Muscle of arm (tissue), 14 donors: ENCODE data around the gene ABCA8. TPM values are rescaled to one million over a fixed set of nuclear protein-coding genes. Genes with fewer than 3 reads are reported as not detected.
"Not testable (repeated sequence)": the region's sequence is repeated elsewhere in the genome, so short reads cannot be mapped to it uniquely, and the experiment has no call there.

ENCODE experiments used
- DNase-seq: peaks from one replicate; pipeline ENCODE4 v3.0.0-alpha.2; 2013
- long read RNA-seq, 11 donors: transcript quantifications; one replicate each; lab custom pipeline, GENCODE V29; 2026
- polyA plus RNA-seq, 12 donors: library from polyadenylated mRNA; unstranded; fragments of 120-200 nt; gene quantifications; one replicate each; pipeline ENCODE4 v1.2.1, GENCODE V29; 2013; ENCODE audit not compliant: insufficient read length in 12 of 12

ABCA8 gene
- polyA plus RNA-seq, result 10 to 100 TPM in 11 of 12 donors, not detected in 1; 23.1 to 82.9 (median 39.1) TPM
- long read RNA-seq, donor 1, full-length matches to known transcripts, result 3 of 14 reads
- long read RNA-seq, donor 1, partial matches to known transcripts, result 11 of 14 reads
- long read RNA-seq, donor 1, other reads (novel, unspliced or antisense), result 0 of 14 reads
- long read RNA-seq, donor 2, partial matches to known transcripts, result 0 of 3 reads
- long read RNA-seq, donor 2, other reads (novel, unspliced or antisense), result 0 of 3 reads
- long read RNA-seq, donor 3, partial matches to known transcripts, result 0 of 2 reads
- long read RNA-seq, donor 3, other reads (novel, unspliced or antisense), result 0 of 2 reads
- long read RNA-seq, donor 4, result 0 reads
- long read RNA-seq, donor 5, partial matches to known transcripts, result 0 of 1 reads
- long read RNA-seq, donor 5, other reads (novel, unspliced or antisense), result 0 of 1 reads
- long read RNA-seq, donor 6, partial matches to known transcripts, result 0 of 2 reads
- long read RNA-seq, donor 6, other reads (novel, unspliced or antisense), result 0 of 2 reads
- long read RNA-seq, donor 7, partial matches to known transcripts, result 13 of 18 reads
- long read RNA-seq, donor 7, other reads (novel, unspliced or antisense), result 0 of 18 reads
- long read RNA-seq, donor 8, transcript ABCA8-214 (1 exons, 3,071 nt), result major isoform, 7 of 8 reads
- long read RNA-seq, donor 8, partial matches to known transcripts, result 0 of 8 reads
- long read RNA-seq, donor 8, other reads (novel, unspliced or antisense), result 0 of 8 reads
- long read RNA-seq, donor 9, partial matches to known transcripts, result 0 of 1 reads
- long read RNA-seq, donor 9, other reads (novel, unspliced or antisense), result 0 of 1 reads
- long read RNA-seq, donor 10, partial matches to known transcripts, result 15 of 20 reads
- long read RNA-seq, donor 10, other reads (novel, unspliced or antisense), result 0 of 20 reads
- long read RNA-seq, donor 11, partial matches to known transcripts, result 0 of 5 reads
- long read RNA-seq, donor 11, other reads (novel, unspliced or antisense), result 0 of 5 reads

GRCh38 chr17:68955181-68955841, at the start of gene ABCA8:
ABCA8 (minus strand) TSS chr17:68955392; CDS start chr17:68942034, 13,358 bp downstream.
- peak; percentile 68 for DNase-seq

- not testable (repeated sequence) for DNase-seq
Measured at GRCh38 chr17:69004759-69005158, 49.6 kb upstream of the ABCA8 start.

GRCh38 chr17:68999743-69000142, 44.6 kb upstream of the ABCA8 start:
- DNase-seq, result not testable (repeated sequence)

GRCh38 chr17:68993112-68993511, 37.9 kb upstream of the ABCA8 start:
- DNase-seq, result no peak

DNA sequence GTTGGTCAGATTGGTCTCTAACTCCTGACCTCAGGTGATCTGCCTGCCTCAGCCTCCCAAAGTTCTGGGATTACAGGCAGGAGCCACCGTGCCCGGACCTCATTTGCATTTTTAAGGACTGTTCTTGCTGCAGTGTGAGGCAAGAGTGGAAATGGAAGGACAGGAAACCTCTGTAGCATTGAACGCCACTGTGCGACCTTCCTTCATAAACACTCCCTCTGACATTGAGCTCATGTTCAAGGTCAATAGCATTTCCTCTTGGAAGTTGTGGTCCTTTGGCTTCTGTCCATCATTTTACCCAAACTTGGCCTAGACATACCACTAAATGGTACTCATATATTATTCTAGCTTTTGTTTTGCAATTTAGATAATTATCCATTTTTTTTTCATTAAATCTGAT, 32.8 kb upstream of the ABCA8 start:
- no peak for DNase-seq

DNA sequence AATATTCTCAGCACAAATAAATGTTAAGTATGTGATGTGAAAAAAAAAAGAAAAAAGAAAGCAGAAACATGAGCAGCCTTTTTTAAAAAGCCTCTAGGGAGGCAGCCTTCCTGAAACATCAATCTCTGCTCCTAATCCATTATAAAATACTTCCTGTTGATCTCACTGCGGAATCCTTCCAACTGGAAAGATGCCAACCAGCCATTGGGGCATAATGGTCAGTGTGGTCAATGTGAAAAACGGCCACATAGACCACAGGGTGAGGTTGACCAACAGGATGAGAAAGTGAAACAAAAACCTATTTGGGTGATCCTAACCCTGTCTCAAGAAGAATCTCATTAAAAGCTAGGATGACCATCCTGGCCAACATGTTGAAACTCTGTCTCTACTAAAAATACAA, 26.1 kb upstream of the ABCA8 start:
- peak; percentile 40 for DNase-seq

DNA sequence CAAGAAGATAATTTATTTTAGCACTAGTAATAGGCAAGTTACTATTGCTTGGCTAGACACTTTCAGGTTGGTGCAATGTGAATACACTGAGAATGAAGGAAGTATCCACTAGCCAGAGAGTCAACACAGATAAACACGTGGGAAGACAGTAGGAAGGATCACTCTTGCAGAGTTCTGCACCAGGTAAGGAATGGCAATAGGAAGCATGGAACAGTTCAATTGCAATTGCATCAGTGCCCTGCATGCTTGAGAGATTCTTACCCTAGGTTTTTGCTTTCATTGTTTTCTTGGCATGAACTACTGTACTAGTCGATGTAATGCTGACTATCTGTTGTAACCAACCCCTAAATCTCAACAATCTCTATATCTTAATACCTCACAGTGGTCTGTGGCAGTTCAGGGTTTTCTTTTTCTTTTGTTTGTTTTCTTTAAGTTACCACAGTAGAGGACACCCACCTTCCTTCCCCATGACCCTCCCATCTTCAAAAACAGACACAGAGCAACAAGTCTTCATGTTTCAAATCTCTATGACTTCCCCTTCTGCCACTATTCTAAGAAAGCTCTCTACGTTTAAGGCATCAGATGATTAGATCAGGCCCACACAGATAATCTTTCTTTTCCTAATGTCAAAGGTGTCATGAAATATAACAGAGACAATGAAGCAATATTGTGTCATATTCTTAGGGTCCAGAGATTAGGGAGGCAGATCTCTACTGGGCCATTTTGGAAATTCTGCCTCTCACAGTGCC, 18.1 kb upstream of the ABCA8 start:
- no peak for DNase-seq

DNA sequence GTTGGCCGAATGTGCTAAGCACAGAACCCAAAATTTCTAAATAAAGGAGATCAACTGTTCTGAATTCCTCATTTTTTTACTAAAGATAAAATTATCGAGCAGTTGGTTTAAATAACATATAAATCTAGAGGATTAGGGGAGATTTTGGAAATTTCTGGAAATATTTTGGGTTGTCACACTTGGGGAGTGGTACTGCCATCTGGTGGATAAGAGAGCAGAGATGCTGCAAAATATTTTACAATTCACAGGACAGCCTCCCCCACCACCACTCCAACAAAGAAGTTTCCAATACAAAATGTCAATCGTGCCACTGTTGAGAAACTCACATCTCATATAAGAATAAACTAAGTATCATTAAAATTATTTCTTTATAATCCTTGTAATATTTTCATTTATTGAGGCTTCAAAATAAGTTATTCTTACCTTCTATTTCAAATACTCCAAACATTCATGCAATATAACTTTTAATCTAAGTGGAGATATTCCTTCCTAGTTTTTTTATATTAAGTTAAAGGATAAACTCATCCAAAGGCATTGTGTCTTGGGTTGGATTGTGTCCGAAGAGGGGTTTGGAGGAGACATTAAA, 17.0 kb upstream of the ABCA8 start:
- DNase-seq, result peak; percentile 65

- no peak for DNase-seq
Measured at GRCh38 chr17:68969101-68969500, 13.9 kb upstream of the ABCA8 start.

GRCh38 chr17:68963958-68964357, 8.8 kb upstream of the ABCA8 start:
- no peak for DNase-seq

- no peak for DNase-seq
Measured at GRCh38 chr17:68961214-68961882, 6.2 kb upstream of the ABCA8 start.

GRCh38 chr17:68959117-68959516, 3.9 kb upstream of the ABCA8 start:
- not testable (repeated sequence) for DNase-seq

DNA sequence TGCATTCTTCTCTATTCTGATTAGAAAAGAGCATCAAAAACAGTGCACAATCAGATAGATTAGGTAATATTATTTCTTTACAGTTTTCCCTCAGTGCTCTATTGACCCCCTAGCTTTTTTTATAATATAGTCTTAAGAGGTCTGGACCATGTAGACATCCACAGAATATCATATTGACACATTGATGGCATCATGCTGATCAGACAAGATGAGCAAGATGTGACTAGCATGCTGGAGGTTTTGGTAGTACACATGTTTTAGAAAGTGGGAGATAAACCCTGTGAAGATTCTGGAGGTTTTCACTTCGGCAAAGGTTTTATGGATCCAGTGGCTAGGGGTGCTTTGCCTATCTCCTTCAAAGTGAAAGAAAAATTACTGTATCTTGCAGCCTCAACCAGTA, 2.8 kb upstream of the ABCA8 start:
- no peak for DNase-seq

DNA sequence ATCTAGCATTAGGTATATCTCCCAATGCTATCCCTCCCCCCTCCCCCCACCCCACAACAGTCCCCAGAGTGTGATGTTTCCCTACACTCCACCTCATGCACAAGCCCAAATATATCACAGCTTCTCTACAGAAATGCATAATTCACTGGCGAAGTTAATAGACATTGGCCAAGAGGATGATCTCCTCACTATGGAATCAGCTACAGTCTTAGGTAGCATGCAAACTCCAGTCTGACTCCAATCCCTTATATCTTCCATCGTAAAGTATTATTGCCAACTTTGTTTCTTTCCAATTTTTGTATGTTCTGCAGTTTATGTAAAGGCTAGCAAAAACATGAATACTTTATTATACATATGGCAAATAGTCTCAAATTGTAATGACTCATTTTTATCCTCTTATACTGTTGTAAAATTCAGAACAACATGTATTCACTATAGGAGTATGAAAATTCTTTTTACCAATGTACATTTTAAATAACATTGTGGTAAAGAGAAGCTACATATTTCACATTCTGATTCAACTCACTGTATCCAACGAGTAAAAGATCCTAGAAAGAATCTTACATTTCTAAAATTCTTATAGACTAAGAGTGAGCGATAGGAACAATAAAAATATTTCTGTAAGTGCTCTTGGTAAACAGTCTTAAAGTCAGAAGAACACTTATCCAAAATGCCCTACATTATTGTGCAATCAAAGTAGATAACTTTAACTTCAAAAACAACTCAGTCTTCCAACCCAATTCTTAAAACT, 871 bp downstream of the ABCA8 start:
- no peak for DNase-seq

DNA sequence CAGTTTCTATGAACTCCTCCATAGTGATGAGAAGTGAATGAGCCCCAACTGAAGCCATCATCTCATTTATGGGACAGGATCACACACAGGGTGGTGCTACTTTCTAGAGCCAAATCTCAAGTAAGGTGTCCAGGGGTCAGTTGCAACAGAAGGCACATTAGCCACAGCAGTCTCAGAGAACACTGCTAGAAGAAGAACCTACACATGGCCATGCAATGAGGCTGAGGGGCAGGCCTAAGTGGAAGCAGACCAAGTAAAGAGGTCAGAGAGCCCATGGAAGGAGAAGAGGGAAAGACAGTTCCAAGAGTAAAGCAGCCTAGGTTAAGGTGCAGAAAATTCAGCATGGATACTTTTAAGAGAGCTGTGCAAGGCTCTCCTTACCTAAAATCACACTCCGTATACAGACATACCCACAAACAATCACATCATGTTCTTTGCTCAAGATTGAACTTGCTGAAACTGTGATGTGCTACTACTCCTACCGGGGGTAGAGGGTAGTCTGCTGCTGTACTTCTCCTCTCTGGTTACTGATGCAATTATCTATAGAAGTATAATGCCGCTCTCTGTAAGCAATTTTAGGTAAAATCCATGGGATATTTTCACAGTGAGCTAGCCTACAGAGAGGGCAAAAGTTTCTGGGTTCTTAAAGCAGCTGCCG, 1.7 kb downstream of the ABCA8 start:
- DNase-seq, result no peak

- no peak for DNase-seq
Measured at GRCh38 chr17:68950725-68951124, 4.5 kb downstream of the ABCA8 start.

DNA sequence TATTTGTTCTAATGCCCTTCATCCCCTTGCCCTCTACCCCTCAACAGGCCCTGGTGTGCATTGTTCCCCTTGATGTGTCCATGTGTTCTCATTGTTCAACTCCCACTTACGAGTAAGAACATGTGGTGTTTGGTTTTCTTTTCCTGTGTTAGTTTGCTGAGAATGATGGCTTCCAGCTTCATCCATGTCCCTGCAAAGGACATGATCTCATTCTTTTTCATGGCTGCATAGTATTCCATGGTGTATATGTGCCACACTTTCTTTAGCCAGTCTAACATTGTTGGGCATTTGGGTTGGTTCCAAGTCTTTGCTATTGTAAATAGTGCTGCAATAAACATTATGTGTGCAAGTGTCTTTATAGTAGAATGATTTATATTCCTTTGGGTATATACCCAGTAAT, 7.3 kb downstream of the ABCA8 start:
- DNase-seq, result not testable (repeated sequence)

DNA sequence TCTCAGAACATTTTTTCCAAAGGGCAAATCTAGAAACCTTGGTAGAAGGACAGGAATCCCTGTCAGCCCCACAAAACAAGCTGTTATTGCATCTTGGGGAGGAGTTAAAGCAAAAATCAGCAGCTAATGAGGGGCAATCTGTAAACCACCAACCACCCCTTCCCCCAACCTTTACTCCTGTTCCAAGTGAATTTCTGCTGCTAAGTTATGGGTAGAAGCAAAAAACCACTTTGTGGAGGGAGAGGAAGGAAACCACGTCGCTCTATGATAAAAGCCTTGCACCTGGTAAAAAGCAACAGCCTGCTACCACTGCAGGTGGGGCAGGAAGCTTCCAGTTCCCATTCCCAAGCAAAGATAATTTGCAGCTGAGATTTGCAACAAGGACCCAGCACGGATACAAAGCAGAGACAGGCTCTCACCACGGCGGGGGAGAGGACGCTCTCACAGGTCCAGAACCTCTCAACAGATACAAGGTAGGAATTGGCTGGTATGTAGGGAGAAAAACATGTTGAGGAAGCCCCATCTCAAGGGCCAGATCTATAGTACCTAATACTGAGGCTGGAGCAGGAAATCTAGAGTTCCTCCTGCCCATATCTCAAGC, 10.7 kb downstream of the ABCA8 start:
- DNase-seq, result no peak
